Embryonic facial prominence (tissue), 1 donor: ENCODE data around the gene FAM124B.
A peak's percentile ranks its signal among the peaks of the same experiment; 100 is the strongest.

Experiments used
- DNase-seq: peaks from one replicate; pipeline ENCODE4 v3.0.0-alpha.2; 2016; ENCODE audit errors: extremely low spot score

The FAM124B gene

GRCh38 chr2:224381521-224382279 lies 20.2 kb downstream of the FAM124B start:
- no peak for DNase-seq

DNA sequence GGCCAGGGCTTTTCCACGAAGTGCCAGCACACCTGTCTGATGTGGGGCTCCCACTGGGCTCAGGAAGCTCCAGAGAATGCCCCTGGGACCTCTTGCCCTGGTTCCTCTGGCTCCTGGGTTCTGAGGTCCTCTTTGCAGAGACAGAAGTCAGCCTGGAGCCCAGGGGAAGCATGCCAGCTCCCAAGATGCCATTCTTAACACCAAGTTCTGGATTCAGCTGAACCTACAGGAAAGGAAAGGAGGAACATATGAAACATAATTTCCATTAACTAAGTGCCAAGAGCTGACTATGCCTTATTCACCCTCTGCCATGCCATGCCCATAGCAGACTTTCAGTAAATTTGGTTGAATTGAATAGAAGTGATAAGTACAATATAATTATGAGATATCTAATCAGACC lies 21.9 kb downstream of the FAM124B start:
- DNase-seq: no peak

GRCh38 chr2:224379172-224379571 lies 22.7 kb downstream of the FAM124B start:
- no peak for DNase-seq

DNA sequence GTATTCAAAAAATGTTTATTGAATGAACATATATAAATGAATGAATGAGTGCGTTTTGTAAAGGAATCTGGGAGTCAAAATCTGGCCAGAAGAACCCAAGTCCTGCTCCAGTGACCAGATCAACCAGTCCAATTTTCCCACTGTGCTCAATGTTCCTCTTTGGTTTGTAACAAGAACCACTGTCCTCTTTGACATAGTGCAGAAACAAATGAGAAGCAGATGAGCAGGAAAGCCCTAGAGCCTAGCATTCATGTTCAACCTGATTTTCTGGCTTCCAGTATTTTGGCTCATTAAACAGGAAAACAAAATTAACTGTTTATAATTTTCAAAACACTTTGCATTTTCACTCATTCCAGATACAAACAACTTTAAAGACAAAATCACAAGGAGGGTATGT lies 23.2 kb downstream of the FAM124B start:
- DNase-seq: no peak

DNA sequence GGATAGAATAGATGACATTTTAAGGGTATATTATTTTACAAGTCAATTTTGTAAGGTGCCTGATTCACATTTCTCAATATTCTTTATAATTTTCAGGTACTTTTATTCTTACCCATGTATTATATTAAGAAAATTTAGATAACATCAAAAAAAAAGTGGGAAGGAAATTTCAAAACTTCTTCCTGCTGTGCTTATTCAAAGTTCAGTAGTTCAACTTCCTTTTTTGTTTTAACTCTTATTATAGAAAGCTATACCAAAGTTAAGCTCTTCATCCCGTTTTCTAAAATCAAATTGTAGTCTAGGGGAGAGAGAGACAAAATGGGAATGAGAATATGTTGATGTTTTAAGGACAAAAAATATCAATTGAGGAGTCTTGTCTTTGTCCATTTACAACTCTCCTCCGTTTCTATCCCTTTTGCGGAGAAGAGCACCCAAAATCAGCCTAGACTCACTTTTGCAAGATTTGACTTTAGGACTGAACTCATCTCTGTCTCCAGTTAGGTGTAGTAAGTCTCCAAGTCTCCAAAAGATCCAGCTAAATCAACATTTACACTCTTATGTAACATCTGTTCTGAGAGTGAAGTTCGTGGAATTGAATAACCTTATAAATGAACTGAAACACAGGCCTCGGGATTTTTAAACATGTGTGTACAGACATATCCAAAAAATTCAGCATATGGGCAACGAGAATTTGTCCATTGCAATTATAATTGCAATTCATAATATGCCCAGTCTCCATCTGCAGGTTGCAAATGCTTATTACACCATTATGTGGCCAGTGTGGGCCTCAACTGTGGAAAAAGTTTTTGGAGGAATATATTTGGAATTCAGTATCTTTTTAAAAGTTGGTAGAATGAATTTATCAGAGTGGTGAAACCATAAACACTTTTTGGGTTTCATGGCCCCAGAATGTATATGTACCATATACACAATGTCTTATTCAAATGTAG lies 23.9 kb downstream of the FAM124B start:
- no peak for DNase-seq

- DNase-seq: no peak
Observed at GRCh38 chr2:224372641-224373040, 29.3 kb downstream of the FAM124B start.

DNA sequence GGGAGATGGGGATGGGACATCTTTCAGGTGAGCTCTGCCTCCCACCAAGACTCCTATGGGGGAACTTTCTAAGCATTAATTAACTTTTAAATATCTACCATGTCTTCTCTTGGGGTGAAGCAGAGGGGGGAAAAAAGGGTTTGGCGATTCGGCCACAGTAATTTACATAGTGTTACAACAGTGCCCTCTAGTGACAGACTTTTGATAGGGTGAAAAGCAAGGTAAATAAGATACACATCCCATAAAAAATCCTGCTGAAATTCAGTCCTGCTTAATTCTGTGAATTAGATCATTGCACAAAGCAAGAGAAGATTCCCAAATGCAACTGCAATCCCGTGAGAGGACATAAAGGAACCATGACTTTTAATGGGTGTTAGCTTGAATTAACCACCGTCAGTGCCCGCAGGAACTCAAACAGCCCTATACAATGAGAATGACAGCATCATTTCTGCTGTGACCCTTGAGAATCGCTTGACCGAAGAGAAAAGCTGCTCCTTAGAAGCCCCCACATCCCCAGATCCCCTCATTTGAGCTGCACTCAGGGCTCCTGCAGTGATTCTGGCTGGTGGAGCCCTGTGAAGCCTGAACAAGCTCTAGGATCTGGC lies 32.8 kb downstream of the FAM124B start:
- DNase-seq: no peak

DNA sequence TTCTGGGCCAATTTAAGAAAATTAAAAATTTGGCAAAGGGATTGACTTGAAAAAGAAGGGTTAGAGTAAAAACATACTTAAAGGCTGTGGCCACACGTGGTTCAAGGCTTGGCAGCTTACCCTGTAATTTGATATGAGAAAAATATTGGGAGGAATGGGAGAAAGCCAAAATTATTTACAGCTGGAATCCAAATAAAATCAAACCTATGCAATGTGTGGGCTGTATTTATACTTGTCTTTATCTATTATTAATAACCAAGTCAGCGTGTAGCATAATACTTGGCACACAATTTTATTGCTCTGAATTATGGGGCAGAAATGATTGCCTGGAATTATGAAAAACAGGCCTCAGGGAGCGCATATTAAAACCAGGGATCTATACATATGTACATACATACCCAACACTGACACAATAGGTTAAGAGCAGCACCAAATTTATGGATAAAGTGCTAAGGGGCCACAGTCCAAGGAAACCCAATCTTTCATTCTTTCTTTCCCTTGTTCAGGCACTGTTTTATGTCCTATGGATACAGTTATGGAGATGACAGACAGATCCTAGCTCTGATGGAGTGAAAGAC lies 35.6 kb downstream of the FAM124B start:
- peak; percentile 52 for DNase-seq

DNA sequence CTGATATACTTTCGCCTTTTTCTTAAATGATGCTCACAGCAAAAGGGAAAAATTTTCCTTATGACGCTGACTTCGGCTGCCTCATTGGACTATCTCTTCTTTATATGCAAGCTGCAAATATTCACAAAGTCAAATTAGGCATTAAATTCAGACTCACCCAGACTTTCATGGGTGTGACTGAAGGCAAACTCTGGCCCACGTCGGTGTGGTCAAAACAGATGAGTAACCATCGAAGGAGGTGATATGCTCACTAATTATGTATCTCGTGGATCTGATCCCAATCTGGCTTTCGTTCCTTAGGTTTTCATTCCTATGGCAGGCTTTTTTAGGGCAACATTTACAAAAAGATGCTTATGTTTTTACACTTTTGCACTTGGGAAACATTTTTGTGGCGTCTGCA lies 36.6 kb downstream of the FAM124B start:
- DNase-seq: no peak

DNA sequence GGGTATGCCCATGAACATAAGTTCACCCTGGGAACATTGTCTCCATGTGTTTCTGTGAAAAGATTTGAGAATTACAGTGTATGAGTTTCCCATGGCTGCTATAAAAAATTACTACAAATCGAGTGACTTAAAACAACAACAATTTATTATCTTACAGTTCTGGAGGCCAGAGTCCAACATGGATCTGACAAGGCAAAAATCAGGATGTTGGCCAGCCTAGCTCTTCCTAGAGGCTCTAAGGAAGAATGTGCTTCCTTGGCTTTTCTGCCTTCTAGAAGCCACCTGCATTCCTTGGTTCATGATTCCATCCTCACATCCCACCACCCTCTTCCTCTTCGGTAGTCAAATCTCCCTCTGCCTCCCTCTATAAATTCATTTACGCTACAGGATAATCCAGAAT lies 38.6 kb downstream of the FAM124B start:
- no peak for DNase-seq

- no peak for DNase-seq
Observed at GRCh38 chr2:224362094-224362493, 39.8 kb downstream of the FAM124B start.

- no peak for DNase-seq
Observed at GRCh38 chr2:224360801-224361251, 41.1 kb downstream of the FAM124B start.

DNA sequence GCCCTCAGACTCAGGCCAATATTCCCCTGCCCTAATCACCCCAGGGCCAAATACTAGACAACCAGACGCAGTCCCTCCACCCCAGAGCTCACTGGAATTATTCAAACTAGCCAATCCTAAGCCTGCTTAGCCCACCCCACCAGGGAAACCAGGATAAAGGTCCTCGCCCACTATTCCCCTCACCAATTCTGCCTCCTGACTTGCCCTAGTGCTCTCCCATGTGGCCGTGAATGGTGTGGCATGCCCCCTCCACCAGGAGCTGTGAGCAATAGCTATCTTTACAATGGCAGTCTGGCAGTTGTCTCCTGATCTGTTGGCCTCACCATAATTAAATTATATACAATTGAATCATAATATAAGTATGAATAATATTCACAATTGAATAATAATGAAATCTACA lies 42.3 kb downstream of the FAM124B start:
- DNase-seq: no peak

- peak; percentile 51 for DNase-seq
Observed at GRCh38 chr2:224357098-224357901, 44.6 kb downstream of the FAM124B start.

DNA sequence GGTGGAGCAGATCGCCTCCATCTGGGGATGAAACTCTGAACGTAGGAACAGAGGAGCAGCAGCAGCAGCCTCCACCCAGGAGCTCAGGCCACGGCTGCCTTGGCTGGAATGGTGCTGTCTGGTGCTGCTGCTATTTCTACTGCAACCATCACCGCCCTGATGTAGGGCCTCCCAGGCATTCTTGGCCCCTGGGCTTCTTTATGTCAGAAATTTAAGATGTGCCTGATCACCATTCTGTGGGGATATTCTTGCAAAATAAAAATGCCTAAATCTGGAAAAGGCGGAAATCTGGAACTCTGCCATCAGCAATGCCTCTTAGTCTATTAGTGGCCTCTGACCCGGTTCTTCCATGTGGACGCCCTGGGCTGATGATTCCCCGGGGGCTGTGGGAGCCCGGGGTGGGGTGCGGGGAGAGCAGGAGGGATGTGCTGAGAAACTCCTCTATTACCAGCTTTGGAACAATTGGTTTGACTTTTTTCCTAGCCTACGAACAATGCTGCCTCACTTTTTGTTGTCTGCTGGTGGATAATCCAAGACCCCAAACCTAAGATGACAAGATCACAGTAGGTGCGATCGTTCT lies 47.2 kb downstream of the FAM124B start:
- no peak for DNase-seq

GRCh38 chr2:224350703-224351102 lies 51.2 kb downstream of the FAM124B start:
- DNase-seq: no peak

DNA sequence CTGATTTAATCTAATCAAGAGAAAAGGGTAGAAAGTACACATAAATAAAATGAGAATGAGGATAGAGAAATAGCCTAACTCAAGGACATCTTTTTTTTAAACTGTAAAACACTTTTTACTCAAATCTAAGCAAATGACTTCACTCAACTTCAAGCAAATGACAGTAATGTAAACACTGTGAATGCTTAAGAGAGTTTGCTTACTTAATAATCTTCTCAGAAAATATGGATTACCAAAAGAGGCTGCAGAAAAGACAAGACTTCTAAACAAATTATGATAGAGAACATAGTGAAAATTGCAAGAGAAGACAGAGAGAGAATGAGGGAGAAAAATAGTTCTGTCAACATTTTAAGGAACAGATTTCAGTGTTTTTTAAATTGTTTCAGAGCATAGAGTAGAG lies 52.5 kb downstream of the FAM124B start:
- no peak for DNase-seq

- DNase-seq: no peak
Observed at GRCh38 chr2:224347176-224348051, 54.5 kb downstream of the FAM124B start.

- DNase-seq: no peak
Observed at GRCh38 chr2:224345492-224345891, 56.4 kb downstream of the FAM124B start.

DNA sequence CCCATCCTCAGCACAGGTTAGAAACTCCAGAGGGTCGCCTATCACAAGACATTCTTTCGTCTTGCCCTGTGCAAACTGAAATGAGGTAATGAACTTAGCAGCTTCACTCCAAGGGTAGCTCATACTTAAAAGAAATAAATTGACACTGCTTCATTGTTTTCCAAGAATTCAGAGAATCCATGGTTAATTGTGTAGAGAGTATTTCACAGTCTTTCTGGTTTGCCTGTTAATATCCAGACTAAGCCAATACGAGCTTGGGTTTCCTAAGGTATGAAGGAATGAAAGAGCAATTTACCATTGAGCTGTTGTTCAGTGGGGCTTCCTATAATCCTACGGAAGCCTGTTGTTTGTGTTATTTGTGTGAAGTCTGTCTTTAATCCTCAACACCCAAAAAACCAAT lies 58.7 kb downstream of the FAM124B start:
- DNase-seq: no peak
